Measurements from ENCODE around the gene VWA1.
"Not testable (repeated sequence)": the region's sequence is repeated elsewhere in the genome, so short reads cannot be mapped to it uniquely, and the experiment has no call there.

DNA sequence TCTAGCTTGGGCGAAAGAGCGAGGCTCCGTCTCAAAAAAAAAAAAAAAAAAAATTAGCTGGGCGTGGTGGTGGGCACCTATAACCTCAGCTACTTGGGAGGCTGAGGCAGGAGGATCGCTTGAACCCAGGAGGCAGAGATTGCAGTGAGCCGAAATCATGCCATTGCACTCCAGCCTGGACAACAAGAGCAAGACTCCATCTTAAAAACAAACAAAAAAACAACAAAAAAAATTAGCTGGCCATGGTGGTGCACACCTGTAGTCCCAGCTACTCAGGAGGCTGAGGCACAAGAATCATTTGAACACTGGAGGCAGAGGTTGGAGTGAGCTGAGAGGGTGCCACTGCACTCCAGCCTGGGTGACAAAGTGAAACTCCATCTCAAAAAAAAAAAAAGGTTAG lies 6.5 kb upstream of the VWA1 start:
- TF ChIP-seq, protein P1, sequence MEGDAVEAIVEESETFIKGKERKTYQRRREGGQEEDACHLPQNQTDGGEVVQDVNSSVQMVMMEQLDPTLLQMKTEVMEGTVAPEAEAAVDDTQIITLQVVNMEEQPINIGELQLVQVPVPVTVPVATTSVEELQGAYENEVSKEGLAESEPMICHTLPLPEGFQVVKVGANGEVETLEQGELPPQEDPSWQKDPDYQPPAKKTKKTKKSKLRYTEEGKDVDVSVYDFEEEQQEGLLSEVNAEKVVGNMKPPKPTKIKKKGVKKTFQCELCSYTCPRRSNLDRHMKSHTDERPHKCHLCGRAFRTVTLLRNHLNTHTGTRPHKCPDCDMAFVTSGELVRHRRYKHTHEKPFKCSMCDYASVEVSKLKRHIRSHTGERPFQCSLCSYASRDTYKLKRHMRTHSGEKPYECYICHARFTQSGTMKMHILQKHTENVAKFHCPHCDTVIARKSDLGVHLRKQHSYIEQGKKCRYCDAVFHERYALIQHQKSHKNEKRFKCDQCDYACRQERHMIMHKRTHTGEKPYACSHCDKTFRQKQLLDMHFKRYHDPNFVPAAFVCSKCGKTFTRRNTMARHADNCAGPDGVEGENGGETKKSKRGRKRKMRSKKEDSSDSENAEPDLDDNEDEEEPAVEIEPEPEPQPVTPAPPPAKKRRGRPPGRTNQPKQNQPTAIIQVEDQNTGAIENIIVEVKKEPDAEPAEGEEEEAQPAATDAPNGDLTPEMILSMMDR (IDR thresholded peaks at IDR 0.05), result not testable (repeated sequence)
- TF ChIP-seq, protein P2, sequence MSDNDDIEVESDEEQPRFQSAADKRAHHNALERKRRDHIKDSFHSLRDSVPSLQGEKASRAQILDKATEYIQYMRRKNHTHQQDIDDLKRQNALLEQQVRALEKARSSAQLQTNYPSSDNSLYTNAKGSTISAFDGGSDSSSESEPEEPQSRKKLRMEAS (IDR thresholded peaks at IDR 0.05), result not testable (repeated sequence)
- TF ChIP-seq POLR2A (IDR thresholded peaks at IDR 0.05; ENCODE audit: low read length); HDAC2 (IDR thresholded peaks at IDR 0.05); EHMT2 (IDR thresholded peaks at IDR 0.05; ENCODE audit: low read depth); RAD21 (conservative IDR thresholded peaks at IDR 0.05 in 1 of 2, IDR thresholded peaks at IDR 0.05 in 1 of 2); EP300 (IDR thresholded peaks at IDR 0.05): not testable (repeated sequence)
- TF ChIP-seq, protein P3, sequence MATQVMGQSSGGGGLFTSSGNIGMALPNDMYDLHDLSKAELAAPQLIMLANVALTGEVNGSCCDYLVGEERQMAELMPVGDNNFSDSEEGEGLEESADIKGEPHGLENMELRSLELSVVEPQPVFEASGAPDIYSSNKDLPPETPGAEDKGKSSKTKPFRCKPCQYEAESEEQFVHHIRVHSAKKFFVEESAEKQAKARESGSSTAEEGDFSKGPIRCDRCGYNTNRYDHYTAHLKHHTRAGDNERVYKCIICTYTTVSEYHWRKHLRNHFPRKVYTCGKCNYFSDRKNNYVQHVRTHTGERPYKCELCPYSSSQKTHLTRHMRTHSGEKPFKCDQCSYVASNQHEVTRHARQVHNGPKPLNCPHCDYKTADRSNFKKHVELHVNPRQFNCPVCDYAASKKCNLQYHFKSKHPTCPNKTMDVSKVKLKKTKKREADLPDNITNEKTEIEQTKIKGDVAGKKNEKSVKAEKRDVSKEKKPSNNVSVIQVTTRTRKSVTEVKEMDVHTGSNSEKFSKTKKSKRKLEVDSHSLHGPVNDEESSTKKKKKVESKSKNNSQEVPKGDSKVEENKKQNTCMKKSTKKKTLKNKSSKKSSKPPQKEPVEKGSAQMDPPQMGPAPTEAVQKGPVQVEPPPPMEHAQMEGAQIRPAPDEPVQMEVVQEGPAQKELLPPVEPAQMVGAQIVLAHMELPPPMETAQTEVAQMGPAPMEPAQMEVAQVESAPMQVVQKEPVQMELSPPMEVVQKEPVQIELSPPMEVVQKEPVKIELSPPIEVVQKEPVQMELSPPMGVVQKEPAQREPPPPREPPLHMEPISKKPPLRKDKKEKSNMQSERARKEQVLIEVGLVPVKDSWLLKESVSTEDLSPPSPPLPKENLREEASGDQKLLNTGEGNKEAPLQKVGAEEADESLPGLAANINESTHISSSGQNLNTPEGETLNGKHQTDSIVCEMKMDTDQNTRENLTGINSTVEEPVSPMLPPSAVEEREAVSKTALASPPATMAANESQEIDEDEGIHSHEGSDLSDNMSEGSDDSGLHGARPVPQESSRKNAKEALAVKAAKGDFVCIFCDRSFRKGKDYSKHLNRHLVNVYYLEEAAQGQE (IDR thresholded peaks at IDR 0.05), result not testable (repeated sequence)
- TF ChIP-seq, protein P4, sequence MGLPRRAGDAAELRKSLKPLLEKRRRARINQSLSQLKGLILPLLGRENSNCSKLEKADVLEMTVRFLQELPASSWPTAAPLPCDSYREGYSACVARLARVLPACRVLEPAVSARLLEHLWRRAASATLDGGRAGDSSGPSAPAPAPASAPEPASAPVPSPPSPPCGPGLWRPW (IDR thresholded peaks at IDR 0.05), result not testable (repeated sequence)
